GM18907 (cell line): ENCODE measurements around the gene C4orf50.
"Not testable (repeated sequence)": the region's sequence is repeated elsewhere in the genome, so short reads cannot be mapped to it uniquely, and the experiment has no call there.

Experiments used
- ATAC-seq: cut with Tn5 transposase; IDR thresholded peaks from one replicate; pipeline ENCODE4 v1.9.1; 2021; ENCODE audit warnings: mild to moderate bottlenecking, moderate library complexity; ENCODE audit not compliant: unreplicated experiment

C4orf50 gene

DNA sequence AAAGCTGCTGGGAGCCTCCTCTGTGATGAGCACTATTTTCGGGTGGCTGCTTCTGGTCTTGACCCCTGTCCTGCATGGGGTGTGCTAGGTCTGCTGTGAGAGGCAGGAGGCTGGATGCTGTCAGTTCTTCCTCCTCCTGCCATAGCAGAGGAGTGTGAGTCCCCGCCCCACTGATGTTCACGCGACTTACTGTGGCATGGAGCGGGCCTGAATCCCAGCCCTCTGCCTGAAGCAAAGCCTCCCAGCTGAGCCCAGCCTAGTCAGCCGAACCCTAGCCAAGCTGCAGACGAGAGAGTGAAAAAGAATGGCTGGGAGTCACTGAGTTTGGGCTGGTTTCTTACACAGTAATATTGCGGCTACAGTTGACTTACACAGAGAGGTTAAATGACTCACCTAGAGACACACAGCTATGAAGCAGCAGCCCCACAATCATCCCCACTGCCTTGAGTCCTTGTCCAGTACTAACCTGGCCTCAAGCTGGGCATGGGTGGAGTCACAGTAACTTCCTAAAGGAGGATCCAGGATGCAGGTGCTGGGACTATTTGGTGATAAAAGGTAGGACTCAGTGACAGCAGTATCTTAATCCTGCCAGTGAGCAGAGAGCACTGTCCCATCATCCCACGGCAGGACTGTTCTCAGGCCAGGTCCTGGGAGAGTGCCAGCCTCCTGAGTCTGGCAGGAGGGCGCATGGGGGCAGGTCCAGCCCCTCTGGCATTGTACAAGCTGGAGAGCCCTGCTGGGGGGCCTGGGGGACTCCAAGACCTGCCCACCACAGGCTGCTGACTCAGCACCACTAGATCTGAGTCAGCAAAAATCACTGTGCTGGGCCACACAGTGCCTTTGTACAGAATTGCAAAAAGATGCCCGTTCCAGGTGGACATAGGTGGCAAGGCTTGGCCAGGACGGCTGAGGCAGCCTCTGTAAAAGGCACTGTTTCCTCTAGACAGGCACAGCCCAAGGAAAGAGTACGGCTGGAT is 65.0 kb downstream of the C4orf50 start:
- no peak for ATAC-seq

GRCh38 chr4:5952286-5952974 is 65.8 kb downstream of the C4orf50 start:
- ATAC-seq: no peak

DNA sequence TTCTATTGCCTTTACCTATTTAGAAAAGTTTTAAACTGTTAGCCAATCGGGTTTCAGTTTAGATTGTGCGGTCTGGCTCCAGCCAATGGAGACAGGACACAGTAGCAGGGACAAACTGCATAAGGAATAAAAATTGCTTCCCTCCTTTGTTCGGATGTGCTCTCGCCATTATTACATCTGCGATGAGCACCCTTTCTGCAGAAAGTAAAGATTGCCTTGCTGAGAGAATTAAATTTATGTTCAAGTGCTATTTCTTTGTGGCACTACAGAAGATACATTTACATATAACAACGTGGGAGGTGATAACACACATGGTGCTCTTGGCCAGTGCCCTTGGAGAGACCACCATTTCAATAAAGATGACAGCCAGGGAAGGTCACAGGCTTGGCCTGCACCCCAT is 71.6 kb downstream of the C4orf50 start:
- ATAC-seq: not testable (repeated sequence)

DNA sequence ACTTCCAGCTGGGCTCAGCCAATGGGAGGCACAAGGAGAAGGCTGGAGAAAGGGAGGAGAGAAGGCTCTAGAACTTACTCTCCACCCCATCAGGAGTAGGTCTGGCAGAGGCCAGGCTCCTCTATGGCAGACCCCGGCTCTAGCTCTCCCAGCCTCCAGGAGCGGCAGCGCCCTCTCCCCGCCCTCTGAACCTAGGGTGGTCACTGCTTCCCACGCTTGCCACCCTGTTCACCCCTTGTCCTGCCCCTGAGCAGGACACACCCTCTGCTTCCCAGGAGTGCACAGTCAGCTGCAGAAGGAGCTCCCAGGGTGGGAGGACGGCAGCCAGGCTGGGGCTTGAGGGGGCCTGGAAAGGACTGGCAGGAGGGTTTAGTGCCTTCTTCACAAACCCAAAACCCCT is 72.3 kb downstream of the C4orf50 start:
- ATAC-seq: no peak

DNA sequence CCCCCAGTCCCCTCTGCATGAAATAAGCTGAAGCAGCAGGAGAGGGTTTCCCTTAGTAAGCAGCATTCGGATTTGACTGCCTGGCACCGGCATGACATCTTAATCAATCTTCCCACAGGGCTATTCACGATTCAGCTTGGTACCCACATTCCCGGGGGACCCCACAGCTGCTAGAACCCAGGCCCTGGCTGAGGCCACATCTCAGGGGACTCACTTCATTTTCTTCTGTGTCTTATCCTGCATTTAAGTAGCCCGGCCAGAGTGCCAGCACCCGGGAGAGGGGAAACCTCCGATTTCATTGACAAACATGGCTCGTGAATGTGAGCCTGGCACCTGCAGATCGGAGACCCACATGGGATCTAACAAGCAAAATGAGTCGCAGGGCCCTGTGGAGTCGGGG is 73.1 kb downstream of the C4orf50 start:
- no peak for ATAC-seq

DNA sequence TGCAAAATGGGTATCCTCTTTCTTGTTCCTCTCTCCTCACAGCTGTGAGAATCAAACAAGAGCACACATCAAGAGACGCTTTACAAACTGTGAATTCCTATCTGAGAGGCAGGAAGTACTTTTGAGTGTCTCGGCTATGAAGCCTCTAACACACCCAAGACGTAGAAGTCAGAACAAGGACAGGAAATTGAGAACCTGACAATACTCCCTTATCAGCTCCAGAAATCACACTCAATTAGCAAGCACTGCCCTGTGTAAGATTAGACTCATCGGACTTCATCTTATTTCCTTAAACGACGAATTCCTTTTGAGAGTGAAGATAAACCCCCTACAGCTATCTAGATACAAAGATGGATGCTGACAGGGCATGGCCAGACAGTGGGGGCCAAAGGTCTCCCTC is 74.7 kb downstream of the C4orf50 start:
- ATAC-seq: no peak

DNA sequence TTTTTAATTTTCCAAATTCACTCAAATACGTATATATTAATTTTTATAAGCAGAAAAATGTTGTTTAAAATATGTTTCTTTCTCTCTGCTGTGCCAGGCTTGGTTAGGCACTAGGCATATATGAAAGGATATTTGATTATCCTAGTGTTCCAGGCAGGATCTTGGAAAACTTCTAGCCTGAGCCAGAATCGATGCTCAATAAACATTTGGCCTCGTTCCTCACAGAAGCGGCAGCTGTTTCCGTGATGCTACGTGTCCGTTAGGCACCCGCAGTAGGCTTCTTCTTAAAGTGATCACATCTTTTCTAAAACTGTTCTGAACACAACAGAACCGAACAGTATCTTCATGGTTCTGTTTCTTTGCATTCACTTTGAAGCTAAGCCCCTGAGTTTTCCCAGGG is 75.3 kb downstream of the C4orf50 start:
- no peak for ATAC-seq

DNA sequence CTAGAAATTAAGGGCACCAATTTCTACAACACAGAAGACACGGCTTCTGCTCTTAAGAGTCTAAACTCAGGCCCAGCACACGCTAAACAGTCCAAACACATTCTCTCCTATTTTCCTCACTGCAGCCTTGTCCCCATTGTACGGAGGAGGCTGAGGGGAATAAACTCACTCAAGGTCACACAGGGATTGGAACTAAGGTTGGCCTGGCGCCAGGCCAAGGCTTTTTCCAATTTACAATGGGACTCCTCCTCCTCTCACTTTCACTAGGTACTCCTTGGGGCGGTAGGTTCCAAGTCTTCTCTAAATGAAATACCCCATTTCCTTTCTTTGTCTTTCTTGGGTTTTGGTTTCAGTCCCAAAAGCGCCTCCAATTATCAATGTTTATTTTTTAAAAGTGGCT is 76.6 kb downstream of the C4orf50 start:
- no peak for ATAC-seq

DNA sequence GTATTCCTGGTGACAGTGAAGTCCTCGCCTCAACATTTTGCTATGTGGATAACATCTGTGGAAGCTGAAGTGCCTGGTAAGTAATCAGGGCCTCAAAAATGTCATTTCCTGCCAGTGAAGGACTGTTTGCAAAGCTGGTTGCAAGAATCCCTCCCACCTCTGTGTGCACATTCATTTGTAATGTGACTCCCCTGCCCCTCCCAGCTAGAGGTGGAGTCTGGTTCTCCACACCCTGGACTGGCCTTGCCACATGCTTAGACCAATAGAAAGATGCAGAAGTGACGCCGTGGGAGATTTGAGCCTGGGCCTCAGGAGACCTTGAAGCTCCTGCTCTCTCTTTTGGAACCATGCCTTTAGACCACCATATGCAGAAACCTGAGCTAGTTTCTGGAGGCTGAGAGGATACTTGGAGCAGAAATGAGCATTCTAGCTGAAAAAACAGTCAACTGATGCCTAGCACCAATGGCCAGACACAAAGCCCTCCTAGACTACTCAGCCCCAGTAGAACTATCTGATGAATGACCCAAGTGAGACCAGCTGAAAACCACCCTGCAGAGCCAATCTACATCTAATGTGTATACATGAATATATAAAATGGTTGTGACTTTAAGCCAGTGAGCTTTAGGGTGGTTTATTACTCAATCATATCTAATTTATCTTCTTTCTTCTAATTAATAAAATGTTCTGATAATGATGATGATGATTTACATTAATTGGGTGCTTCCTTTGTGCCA is 77.6 kb downstream of the C4orf50 start:
- no peak for ATAC-seq

DNA sequence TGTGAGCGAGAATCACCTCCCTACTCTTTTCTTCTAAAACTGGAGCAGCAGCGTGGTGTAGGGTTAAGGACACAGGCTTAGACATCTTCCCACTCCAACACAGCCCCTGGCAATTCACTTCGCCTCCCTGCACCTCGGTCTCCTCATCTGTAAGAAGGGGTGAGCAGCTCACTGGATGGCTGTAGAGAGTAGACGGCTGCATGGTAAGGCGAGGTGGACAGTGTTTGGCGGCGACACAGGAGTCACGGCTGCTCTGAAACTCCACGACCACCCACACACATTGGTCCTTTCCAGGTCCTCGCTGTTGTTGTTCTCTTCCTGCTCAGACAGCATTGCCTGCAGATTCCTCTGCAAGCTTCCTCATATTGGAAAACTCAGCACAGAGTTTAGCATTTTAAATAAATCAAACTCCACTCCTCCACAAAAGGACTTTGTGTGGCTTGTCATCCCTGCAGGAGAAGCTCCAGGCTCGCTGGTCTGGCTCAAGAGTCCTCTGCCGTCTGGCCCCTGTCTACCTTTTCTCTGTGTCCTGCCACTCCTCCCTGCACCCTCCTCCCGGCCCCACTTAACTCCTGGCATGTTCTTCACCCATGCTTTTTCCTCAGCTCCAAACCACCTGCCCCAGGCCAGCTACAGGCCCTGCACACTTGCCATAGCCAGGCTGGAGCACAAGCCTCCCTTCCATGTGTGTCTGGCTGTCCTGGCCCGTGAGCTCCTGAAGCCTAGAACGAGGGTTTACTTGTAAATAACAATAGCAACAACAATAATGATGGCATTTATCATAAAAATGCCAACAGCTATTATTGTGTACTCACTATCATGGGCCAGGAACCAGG is 84.0 kb downstream of the C4orf50 start:
- ATAC-seq: no peak

GRCh38 chr4:5933116-5933515 is 85.1 kb downstream of the C4orf50 start:
- ATAC-seq: no peak

- ATAC-seq: no peak
These were observed 86.1 kb downstream of the C4orf50 start for GRCh38 chr4:5932035-5932568.

- ATAC-seq: no peak
These were observed 86.7 kb downstream of the C4orf50 start for GRCh38 chr4:5931526-5931925.

DNA sequence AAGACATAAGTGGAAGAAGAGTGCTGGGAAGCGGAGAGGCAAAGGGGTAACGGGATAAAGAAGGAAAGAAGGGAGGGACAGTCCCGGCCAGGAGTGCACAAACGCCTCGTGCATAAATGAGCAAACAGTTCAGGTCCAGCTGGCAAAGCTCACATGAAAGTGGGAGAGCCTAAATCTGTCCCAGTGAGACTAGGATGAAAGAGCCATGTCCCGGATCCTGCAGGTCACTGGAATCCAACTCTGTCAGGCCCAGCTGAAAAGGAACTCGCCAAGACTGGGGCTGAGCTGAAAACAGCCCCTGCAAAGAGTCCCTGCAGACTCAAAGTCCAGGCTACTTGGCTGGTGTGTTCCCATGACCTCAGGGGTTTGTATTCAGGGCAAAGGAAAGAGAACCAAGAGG is 87.4 kb downstream of the C4orf50 start:
- no peak for ATAC-seq

- no peak for ATAC-seq
These were observed 87.8 kb downstream of the C4orf50 start for GRCh38 chr4:5930456-5930855.

GRCh38 chr4:5928844-5929420 is 89.3 kb downstream of the C4orf50 start:
- no peak for ATAC-seq

GRCh38 chr4:5928274-5928673 is 90.0 kb downstream of the C4orf50 start:
- no peak for ATAC-seq

DNA sequence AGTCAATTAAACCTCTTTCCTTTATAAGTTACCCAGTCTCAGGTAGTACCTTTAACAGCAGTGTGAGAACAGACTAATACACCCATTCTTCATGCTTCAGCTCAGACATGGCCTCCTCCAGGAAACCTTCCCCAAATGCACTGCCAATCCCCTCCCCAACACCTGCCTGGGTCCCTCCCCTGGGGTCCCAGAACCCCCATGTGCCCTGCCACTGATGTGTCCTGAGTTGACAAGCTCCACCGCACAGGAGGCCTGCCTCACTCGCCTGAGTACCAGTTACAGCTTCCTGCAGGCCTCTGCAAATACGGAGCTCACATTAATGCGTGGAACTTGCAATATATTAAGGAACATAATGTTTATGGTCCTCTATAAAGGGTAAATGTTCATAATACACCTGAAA is 90.5 kb downstream of the C4orf50 start:
- no peak for ATAC-seq

DNA sequence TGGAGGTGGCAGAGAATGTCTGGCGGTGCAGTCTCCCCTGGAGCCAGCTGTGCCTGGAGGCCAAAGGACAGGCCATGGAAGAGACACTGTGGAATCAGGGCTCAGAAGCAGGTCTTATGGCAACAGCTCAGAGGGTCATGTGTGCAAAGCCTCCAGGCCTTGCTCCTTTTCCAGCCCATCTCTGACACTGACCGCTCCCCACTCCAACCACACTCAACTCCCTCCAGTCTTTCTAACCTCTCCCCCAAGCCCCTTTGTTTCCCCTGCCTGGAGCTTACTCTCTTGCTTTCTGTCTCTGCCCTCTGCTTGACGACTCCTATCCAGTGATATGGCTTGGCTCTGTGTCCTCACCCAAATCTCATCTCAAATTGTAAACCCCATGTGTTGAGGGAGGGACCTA is 91.1 kb downstream of the C4orf50 start:
- no peak for ATAC-seq

DNA sequence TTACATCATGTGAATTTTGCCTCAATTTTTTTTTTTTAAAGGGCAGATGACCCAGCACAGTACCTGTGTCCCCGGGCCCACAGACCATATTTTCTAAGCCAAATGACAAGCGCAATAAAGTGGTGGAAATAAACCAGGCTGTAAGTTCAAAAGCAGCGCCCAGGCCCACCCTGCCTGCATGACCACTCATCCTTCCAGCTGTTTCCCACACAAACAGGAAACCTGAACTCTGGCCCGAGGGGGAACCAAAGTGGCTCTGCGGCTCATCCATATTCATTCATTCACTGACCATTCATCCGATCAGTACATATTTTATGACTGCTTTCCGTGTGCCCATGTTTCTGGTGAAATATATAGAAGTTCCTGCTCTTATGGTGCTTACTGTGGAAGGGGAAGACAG is 91.6 kb downstream of the C4orf50 start:
- no peak for ATAC-seq
